Measurements from ENCODE around the gene TNFRSF17.
"Not testable (repeated sequence)": the region's sequence is repeated elsewhere in the genome, so short reads cannot be mapped to it uniquely, and the experiment has no call there.

TNFRSF17 gene

DNA sequence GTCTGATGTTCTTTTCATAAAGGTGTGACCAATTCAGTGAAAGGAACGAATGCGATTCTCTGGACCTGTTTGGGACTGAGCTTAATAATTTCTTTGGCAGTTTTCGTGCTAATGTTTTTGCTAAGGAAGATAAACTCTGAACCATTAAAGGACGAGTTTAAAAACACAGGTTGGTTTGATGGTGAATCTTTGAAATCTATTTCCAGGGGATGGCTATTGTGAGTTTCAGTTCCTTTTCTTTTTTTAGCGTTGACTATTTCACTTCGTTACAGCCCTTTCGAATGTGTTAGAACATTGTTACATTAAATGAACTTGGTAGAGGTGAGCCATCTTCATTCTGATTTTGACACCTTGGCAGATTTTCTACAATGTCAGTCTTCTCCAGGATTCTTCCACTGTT is 1.2 kb downstream of the TNFRSF17 start:
- FAIRE-seq = no peak
- TF ChIP-seq, protein P1, sequence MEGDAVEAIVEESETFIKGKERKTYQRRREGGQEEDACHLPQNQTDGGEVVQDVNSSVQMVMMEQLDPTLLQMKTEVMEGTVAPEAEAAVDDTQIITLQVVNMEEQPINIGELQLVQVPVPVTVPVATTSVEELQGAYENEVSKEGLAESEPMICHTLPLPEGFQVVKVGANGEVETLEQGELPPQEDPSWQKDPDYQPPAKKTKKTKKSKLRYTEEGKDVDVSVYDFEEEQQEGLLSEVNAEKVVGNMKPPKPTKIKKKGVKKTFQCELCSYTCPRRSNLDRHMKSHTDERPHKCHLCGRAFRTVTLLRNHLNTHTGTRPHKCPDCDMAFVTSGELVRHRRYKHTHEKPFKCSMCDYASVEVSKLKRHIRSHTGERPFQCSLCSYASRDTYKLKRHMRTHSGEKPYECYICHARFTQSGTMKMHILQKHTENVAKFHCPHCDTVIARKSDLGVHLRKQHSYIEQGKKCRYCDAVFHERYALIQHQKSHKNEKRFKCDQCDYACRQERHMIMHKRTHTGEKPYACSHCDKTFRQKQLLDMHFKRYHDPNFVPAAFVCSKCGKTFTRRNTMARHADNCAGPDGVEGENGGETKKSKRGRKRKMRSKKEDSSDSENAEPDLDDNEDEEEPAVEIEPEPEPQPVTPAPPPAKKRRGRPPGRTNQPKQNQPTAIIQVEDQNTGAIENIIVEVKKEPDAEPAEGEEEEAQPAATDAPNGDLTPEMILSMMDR (IDR thresholded peaks at IDR 0.05; ENCODE audit: insufficient read depth, missing control alignments) = no peak

DNA sequence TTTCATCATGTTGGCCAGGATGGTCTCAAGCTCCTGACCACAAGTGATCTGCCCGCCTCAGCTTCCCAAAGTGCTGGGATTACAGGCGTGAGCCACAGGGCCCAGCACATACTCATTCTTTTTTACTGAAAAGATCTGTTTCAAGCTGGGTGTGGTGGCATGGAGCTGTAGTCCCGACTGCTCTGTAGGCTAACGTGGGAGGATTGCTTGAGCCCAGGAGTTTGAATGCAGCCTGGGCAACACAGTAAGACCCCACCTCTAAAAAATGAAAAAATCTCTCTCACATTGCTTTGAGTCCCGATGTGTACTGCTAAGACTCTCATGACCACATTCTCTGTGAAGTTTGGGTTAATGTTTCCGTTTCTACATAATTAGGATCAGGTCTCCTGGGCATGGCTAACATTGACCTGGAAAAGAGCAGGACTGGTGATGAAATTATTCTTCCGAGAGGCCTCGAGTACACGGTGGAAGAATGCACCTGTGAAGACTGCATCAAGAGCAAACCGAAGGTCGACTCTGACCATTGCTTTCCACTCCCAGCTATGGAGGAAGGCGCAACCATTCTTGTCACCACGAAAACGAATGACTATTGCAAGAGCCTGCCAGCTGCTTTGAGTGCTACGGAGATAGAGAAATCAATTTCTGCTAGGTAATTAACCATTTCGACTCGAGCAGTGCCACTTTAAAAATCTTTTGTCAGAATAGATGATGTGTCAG is 2.3 kb downstream of the TNFRSF17 start:
- FAIRE-seq (no peak), DNase-seq (ENCODE audit: insufficient read length, low spot score) (no peak)
- TF ChIP-seq, protein P1 (IDR thresholded peaks at IDR 0.05; ENCODE audit: insufficient read depth, missing control alignments) = no peak

More for the DNA sequence above, 1.2 kb downstream of the TNFRSF17 start:
- no peak for DNase-seq (ENCODE audit: insufficient read length, low spot score)

DNA sequence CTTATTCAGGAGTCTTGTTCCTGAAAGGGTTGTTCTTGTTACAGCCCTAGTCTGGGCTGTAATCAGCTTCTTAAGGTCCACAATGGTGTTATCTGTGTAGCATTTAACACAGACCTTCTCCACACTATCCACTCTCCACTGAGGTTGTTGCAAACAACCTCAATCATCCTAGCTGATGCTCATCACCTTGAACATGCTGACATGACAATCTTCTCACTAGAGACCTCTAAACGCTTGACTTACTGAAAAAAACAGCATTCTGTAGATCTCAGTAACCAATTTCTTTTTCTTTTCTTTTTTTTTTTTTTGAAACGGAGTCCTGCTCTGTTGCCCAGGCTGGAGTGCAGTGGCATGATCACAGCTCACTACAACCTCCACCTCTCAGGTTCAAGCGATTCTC is 3.6 kb downstream of the TNFRSF17 start:
- TF ChIP-seq, protein P1 (IDR thresholded peaks at IDR 0.05; ENCODE audit: insufficient read depth, missing control alignments) = no peak
- DNase-seq (ENCODE audit: insufficient read length, low spot score) = no peak
- FAIRE-seq = no peak

DNA sequence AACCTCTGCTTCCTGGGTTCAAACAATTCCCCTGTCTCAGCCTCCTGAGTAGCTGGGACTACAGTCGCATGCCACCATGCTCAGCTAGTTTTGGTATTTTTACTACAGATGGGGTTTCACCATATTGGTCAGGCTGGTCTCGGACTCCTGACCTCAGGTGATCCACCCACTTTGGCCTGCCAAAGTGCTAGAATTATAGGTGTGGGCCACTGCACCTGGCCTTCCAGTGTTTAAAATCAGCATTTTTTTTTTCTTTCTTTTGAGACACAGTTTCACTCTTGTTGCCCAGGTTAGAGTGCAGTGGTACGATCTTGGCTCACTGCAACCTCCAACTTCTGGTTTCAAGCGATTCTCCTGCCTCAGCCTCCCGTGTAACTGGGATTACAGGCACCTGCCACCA is 5.3 kb downstream of the TNFRSF17 start:
- not testable (repeated sequence) for DNase-seq (ENCODE audit: insufficient read length, low spot score); FAIRE-seq

DNA sequence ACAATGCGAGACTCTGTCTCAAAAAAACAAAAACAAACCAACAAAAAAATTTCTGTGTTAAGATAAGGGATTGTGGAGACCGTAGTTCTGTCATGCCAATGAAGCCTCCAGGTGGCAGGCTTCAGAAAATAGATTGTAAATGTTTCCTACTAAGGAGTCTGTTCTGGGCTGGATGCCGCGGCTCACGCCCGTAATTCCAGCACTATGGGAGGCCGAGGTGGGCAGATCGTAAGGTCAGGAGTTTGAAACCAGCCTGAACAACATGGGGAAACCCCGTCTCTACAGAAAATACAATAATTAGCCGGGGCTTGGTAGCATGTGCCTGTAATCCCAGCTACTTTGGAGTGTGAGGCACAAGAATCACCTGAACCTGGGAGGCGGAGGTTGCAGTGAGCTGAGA is 7.1 kb downstream of the TNFRSF17 start:
- no peak for DNase-seq (ENCODE audit: insufficient read length, low spot score)
- no peak for FAIRE-seq
- TF ChIP-seq, protein P1 (IDR thresholded peaks at IDR 0.05; ENCODE audit: insufficient read depth, missing control alignments) = peak; percentile 46

DNA sequence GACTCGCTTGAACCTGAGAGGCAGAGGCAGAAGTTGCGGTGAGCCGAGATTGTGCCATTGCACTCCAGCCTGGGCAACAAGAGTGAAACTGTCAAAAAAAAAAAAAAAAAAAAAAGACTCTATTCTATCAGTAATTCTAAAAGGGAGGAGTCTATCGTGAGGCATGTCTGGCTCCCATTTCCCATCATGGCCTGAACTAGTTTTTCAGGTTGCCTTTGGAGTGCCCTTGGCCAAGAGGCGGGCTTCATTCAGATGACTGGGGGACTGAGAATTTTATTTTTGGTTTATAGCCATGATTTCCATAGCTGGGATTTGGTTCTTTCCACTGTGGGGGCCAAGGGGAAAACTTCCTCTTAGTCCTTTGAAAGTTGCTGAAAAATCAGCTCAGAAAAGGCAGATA is 8.1 kb downstream of the TNFRSF17 start:
- no peak for FAIRE-seq
- DNase-seq (ENCODE audit: insufficient read length, low spot score) = no peak
- TF ChIP-seq, protein P1 (IDR thresholded peaks at IDR 0.05; ENCODE audit: insufficient read depth, missing control alignments) = no peak

DNA sequence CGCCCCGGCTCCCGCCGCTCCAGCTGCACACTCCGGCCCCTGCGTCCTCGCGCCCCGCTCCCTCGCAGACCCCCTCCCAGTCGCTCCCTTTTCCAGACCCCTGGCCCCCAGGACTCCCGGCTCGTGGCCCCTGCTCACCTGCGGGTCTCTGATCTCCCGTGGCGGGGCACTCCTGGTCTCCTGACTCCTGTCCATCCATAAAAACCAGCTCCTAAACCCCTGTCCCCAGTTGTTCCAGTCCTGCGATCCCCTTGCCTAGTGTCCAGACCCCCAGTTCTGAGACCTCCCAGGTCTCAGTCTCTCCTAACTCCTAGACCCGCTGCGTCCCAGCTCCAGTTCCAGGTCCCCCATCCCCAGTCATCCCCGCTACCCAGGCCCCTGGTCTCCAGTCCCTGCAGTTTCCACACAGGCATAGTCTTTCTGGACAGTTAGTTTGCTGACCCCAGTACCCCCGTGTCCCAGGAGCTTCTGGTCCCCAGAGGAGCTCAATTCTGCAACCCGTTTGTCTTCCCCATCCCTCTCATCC is 11.9 kb downstream of the TNFRSF17 start:
- DNase-seq (ENCODE audit: insufficient read length, low spot score) (no peak), FAIRE-seq (no peak)
- TF ChIP-seq, protein P1 (IDR thresholded peaks at IDR 0.05; ENCODE audit: insufficient read depth, missing control alignments) = no peak
